ENCODE results near the gene MICALL1.

The MICALL1 gene

GRCh38 chr22:37985050-37985585, 79.0 kb downstream of the MICALL1 start:
- no peak overlapping the region for H3K4me3 ChIP-seq (ENCODE audit: insufficient read depth, low read depth, low read length)
- WGBS, 2 experiments = 80 to 82% methylated on average over 9 of the region's 9 CpGs

GRCh38 chr22:37985751-37986281, 79.7 kb downstream of the MICALL1 start:
- Histone ChIP-seq H3K4me3 (ENCODE audit: insufficient read depth, low read depth, low read length) (no peak overlapping the region), H3K9me3 (ENCODE audit: control insufficient read depth, low read length) (no peaks in the 10 kb centered on the region), H3K4me1 (ENCODE audit: control insufficient read depth, insufficient read depth, low read length) (peaks cover 16% of the 10 kb centered on the region), H3K27ac (ENCODE audit: insufficient read depth, low read depth, low read length, poor library complexity, severe bottlenecking) (no peak overlapping the region), H3K36me3 (ENCODE audit: control insufficient read depth, insufficient read depth, low read length) (no peaks in the 10 kb centered on the region), H3K27me3 (ENCODE audit: control insufficient read depth, insufficient read depth, low read length, poor library complexity, severe bottlenecking) (peaks cover 29% of the 10 kb centered on the region)
- WGBS, 2 experiments = 91 to 94% methylated on average over 26 of the region's 27 CpGs

More at GRCh38 chr22:37985050-37985585, 79.0 kb downstream of the MICALL1 start:
- Histone ChIP-seq H3K4me1 (ENCODE audit: control insufficient read depth, insufficient read depth, low read length) (peaks cover 23% of the 10 kb centered on the region), H3K27ac (ENCODE audit: insufficient read depth, low read depth, low read length, poor library complexity, severe bottlenecking) (no peak overlapping the region), H3K9me3 (ENCODE audit: control insufficient read depth, low read length) (no peaks in the 10 kb centered on the region), H3K36me3 (ENCODE audit: control insufficient read depth, insufficient read depth, low read length) (no peaks in the 10 kb centered on the region), H3K27me3 (ENCODE audit: control insufficient read depth, insufficient read depth, low read length, poor library complexity, severe bottlenecking) (peaks cover 29% of the 10 kb centered on the region)

GRCh38 chr22:37986371-37986770, 80.3 kb downstream of the MICALL1 start:
- 91 to 97% methylated on average over 5 to 7 of the region's 7 CpGs for WGBS, 2 experiments
- no peaks in the 10 kb centered on the region for H3K36me3 ChIP-seq (ENCODE audit: control insufficient read depth, insufficient read depth, low read length)
- peaks cover 29% of the 10 kb centered on the region for H3K27me3 ChIP-seq (ENCODE audit: control insufficient read depth, insufficient read depth, low read length, poor library complexity, severe bottlenecking)
- H3K27ac ChIP-seq (ENCODE audit: insufficient read depth, low read depth, low read length, poor library complexity, severe bottlenecking) = no peak overlapping the region
- no peaks in the 10 kb centered on the region for H3K9me3 ChIP-seq (ENCODE audit: control insufficient read depth, low read length)
- peaks cover 13% of the 10 kb centered on the region for H3K4me1 ChIP-seq (ENCODE audit: control insufficient read depth, insufficient read depth, low read length)
- H3K4me3 ChIP-seq (ENCODE audit: insufficient read depth, low read depth, low read length) = no peak overlapping the region

GRCh38 chr22:37989146-37990045, 83.3 kb downstream of the MICALL1 start:
- no peaks in the 10 kb centered on the region for H3K9me3 ChIP-seq (ENCODE audit: control insufficient read depth, low read length)
- peaks cover 13% of the 10 kb centered on the region for H3K4me1 ChIP-seq (ENCODE audit: control insufficient read depth, insufficient read depth, low read length)
- H3K27me3 ChIP-seq (ENCODE audit: control insufficient read depth, insufficient read depth, low read length, poor library complexity, severe bottlenecking) = peaks cover 6% of the 10 kb centered on the region
- no peaks in the 10 kb centered on the region for H3K36me3 ChIP-seq (ENCODE audit: control insufficient read depth, insufficient read depth, low read length)
- H3K27ac ChIP-seq (ENCODE audit: insufficient read depth, low read depth, low read length, poor library complexity, severe bottlenecking) = no peak overlapping the region
- 92 to 95% methylated on average over 14 of the region's 14 CpGs for WGBS, 2 experiments
- no peak overlapping the region for H3K4me3 ChIP-seq (ENCODE audit: insufficient read depth, low read depth, low read length)

- no peaks in the 10 kb centered on the region for H3K36me3 ChIP-seq (ENCODE audit: control insufficient read depth, insufficient read depth, low read length)
- no peak overlapping the region for H3K27ac ChIP-seq (ENCODE audit: insufficient read depth, low read depth, low read length, poor library complexity, severe bottlenecking)
- no peak overlapping the region for H3K4me3 ChIP-seq (ENCODE audit: insufficient read depth, low read depth, low read length)
- no peaks in the 10 kb centered on the region for H3K27me3 ChIP-seq (ENCODE audit: control insufficient read depth, insufficient read depth, low read length, poor library complexity, severe bottlenecking)
- peaks cover 4% of the 10 kb centered on the region for H3K4me1 ChIP-seq (ENCODE audit: control insufficient read depth, insufficient read depth, low read length)
- 94 to 95% methylated on average over 5 of the region's 5 CpGs for WGBS, 2 experiments
- no peaks in the 10 kb centered on the region for H3K9me3 ChIP-seq (ENCODE audit: control insufficient read depth, low read length)
Measured at GRCh38 chr22:37990301-37990700, 84.2 kb downstream of the MICALL1 start.

GRCh38 chr22:37990862-37991261, 84.8 kb downstream of the MICALL1 start:
- Histone ChIP-seq H3K27me3 (ENCODE audit: control insufficient read depth, insufficient read depth, low read length, poor library complexity, severe bottlenecking) (no peaks in the 10 kb centered on the region), H3K36me3 (ENCODE audit: control insufficient read depth, insufficient read depth, low read length) (no peaks in the 10 kb centered on the region), H3K4me1 (ENCODE audit: control insufficient read depth, insufficient read depth, low read length) (peaks cover under 1% of the 10 kb centered on the region), H3K27ac (ENCODE audit: insufficient read depth, low read depth, low read length, poor library complexity, severe bottlenecking) (no peak overlapping the region), H3K9me3 (ENCODE audit: control insufficient read depth, low read length) (no peaks in the 10 kb centered on the region), H3K4me3 (ENCODE audit: insufficient read depth, low read depth, low read length) (no peak overlapping the region)
- WGBS, 2 experiments = 93 to 94% methylated on average over 6 to 7 of the region's 7 CpGs

GRCh38 chr22:37991731-37992442, 85.8 kb downstream of the MICALL1 start:
- WGBS, 2 experiments = 85 to 86% methylated on average over 6 of the region's 6 CpGs
- Histone ChIP-seq H3K27me3 (ENCODE audit: control insufficient read depth, insufficient read depth, low read length, poor library complexity, severe bottlenecking) (no peaks in the 10 kb centered on the region), H3K36me3 (ENCODE audit: control insufficient read depth, insufficient read depth, low read length) (no peaks in the 10 kb centered on the region), H3K27ac (ENCODE audit: insufficient read depth, low read depth, low read length, poor library complexity, severe bottlenecking) (no peak overlapping the region), H3K4me3 (ENCODE audit: insufficient read depth, low read depth, low read length) (no peak overlapping the region), H3K4me1 (ENCODE audit: control insufficient read depth, insufficient read depth, low read length) (peaks cover 7% of the 10 kb centered on the region), H3K9me3 (ENCODE audit: control insufficient read depth, low read length) (no peaks in the 10 kb centered on the region)
